RWPE2 (cell line): ENCODE data around the gene HARBI1.

Experiments used
- ATAC-seq: fragments of 200-7000 bp; cut with Tn5 transposase; 3 replicates; pipeline ENCODE4 v1.9.1; 2021; ENCODE audit warnings: low read depth
- DNase-seq: peaks from one replicate; pipeline ENCODE4 v3.0.0-alpha.2; 2020; ENCODE audit warnings: low spot score
- H3K27ac ChIP-seq: fragments of 450-650 bp; 2 replicates; pipeline ENCODE4 v1.5.1; 2017; ENCODE audit warnings: mild to moderate bottlenecking; ENCODE audit not compliant: poor library complexity, severe bottlenecking
- H3K27me3 ChIP-seq: fragments of 250-450 bp; sonication (Bioruptor Pico); 2 replicates; pipeline ENCODE4 v1.5.1; 2021; ENCODE audit warnings: mild to moderate bottlenecking, moderate library complexity; ENCODE audit not compliant: insufficient read depth, poor library complexity, severe bottlenecking
- H3K36me3 ChIP-seq: fragments of 250-450 bp; sonication (Bioruptor Pico); 2 replicates; pipeline ENCODE4 v1.5.1; 2020; ENCODE audit warnings: low read depth, mild to moderate bottlenecking, moderate library complexity
- H3K4me1 ChIP-seq: fragments of 250-450 bp; sonication (Bioruptor Pico); 2 replicates; pipeline ENCODE4 v1.5.1; 2021; ENCODE audit warnings: mild to moderate bottlenecking, moderate library complexity; ENCODE audit not compliant: insufficient read depth, poor library complexity, severe bottlenecking
- H3K4me3 ChIP-seq: fragments of 250-450 bp; sonication (Bioruptor Pico); 2 replicates; pipeline ENCODE4 v1.5.1; 2021; ENCODE audit warnings: mild to moderate bottlenecking, moderate library complexity; ENCODE audit not compliant: severe bottlenecking
- H3K9me3 ChIP-seq: fragments of 250-450 bp; sonication (Bioruptor Pico); 2 replicates; pipeline ENCODE4 v1.5.1; 2021; ENCODE audit warnings: mild to moderate bottlenecking, moderate library complexity; ENCODE audit not compliant: severe bottlenecking
- TF ChIP-seq, protein P1 (sequence below): fragments of 450-650 bp; IDR thresholded peaks from one replicate; pipeline ENCODE4 v1.5.1; 2017; ENCODE audit warnings: mild to moderate bottlenecking, moderate library complexity; ENCODE audit not compliant: poor library complexity, severe bottlenecking

Gene HARBI1

GRCh38 chr11:46617972-46618314 is 916 bp upstream of the HARBI1 start:
- peaks cover 10% of the 10 kb centered on the region for H3K4me1 ChIP-seq
- H3K4me3 ChIP-seq = peak overlapping the region; percentile 92
- peak overlapping the region; percentile 63 for H3K27ac ChIP-seq
- peaks cover 25% of the 10 kb centered on the region for H3K36me3 ChIP-seq
- TF ChIP-seq, protein P1, sequence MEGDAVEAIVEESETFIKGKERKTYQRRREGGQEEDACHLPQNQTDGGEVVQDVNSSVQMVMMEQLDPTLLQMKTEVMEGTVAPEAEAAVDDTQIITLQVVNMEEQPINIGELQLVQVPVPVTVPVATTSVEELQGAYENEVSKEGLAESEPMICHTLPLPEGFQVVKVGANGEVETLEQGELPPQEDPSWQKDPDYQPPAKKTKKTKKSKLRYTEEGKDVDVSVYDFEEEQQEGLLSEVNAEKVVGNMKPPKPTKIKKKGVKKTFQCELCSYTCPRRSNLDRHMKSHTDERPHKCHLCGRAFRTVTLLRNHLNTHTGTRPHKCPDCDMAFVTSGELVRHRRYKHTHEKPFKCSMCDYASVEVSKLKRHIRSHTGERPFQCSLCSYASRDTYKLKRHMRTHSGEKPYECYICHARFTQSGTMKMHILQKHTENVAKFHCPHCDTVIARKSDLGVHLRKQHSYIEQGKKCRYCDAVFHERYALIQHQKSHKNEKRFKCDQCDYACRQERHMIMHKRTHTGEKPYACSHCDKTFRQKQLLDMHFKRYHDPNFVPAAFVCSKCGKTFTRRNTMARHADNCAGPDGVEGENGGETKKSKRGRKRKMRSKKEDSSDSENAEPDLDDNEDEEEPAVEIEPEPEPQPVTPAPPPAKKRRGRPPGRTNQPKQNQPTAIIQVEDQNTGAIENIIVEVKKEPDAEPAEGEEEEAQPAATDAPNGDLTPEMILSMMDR = peak; percentile 62
- DNase-seq (no peak), ATAC-seq (no peak; the same call in 2 of the 3 replicates)
- H3K27me3 ChIP-seq = no peaks in the 10 kb centered on the region
- no peaks in the 10 kb centered on the region for H3K9me3 ChIP-seq

GRCh38 chr11:46616551-46617133 is 385 bp downstream of the HARBI1 start:
- TF ChIP-seq, protein P1 = no peak
- Histone ChIP-seq H3K4me3 (peak overlapping the region; percentile 92), H3K36me3 (peaks cover 16% of the 10 kb centered on the region), H3K27ac (peak overlapping the region; percentile 63), H3K9me3 (no peaks in the 10 kb centered on the region), H3K27me3 (no peaks in the 10 kb centered on the region), H3K4me1 (peaks cover 10% of the 10 kb centered on the region)
- DNase-seq = no peak
- no peak; the same call in 2 of the 3 replicates for ATAC-seq

DNA sequence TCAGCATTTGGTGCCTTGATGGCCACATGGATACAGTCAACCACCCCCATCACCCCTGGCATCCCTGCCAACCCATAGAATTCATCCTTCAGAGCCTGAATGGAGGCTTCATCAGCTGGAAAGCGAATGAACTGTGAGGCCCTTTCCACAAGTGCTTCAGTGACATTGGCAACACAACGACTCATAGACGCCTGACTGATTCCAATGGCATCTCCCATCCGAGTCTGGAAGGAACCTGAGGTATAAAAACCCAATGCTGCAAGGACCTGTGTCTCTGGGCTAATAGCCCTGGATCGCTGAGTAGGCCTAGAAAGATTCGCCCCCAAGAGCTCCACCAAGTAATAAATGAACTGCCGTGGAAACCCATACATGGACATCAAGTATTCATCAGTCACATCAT is 1.3 kb downstream of the HARBI1 start:
- no peak for ATAC-seq
- Histone ChIP-seq H3K27ac (no peak overlapping the region), H3K4me3 (no peak overlapping the region)

DNA sequence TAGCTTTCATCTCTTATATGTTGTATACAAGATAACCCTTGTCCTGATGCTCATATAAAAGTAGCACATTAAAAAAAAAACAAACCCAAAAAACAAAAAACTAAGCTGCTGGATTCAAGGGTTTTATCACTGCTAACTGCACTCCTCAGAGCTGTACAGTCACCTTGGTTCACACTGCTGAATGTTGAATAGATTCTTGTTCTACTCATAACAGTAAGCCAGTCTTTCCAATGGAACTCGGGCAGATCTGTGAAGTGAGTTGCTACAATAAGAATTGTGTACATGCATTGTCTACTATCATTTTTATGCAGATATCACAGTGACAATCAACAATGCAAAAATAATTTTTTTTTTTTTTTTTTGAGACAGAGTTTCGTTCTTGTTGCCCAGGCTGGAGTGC is 4.7 kb downstream of the HARBI1 start:
- ATAC-seq = no peak
- TF ChIP-seq, protein P1 = no peak
- Histone ChIP-seq H3K4me3 (no peak overlapping the region), H3K27me3 (no peaks in the 10 kb centered on the region), H3K4me1 (peaks cover 7% of the 10 kb centered on the region), H3K36me3 (no peaks in the 10 kb centered on the region), H3K9me3 (no peaks in the 10 kb centered on the region), H3K27ac (no peak overlapping the region)
- DNase-seq = no peak

More for the DNA sequence above, 1.3 kb downstream of the HARBI1 start:
- TF ChIP-seq, protein P1 = no peak
- H3K9me3 ChIP-seq = no peaks in the 10 kb centered on the region
- peaks cover 7% of the 10 kb centered on the region for H3K36me3 ChIP-seq
- H3K4me1 ChIP-seq = peaks cover 10% of the 10 kb centered on the region
- no peak for DNase-seq
- H3K27me3 ChIP-seq = no peaks in the 10 kb centered on the region

- H3K9me3 ChIP-seq = no peaks in the 10 kb centered on the region
- no peak for DNase-seq
- no peak overlapping the region for H3K4me3 ChIP-seq
- peak; percentile 19; the same call in 1 of the 3 replicates for ATAC-seq
- no peaks in the 10 kb centered on the region for H3K27me3 ChIP-seq
- H3K27ac ChIP-seq = no peak overlapping the region
- TF ChIP-seq, protein P1 = no peak
- no peaks in the 10 kb centered on the region for H3K36me3 ChIP-seq
- peaks cover 7% of the 10 kb centered on the region for H3K4me1 ChIP-seq
Observed at GRCh38 chr11:46611526-46612304, 5.3 kb downstream of the HARBI1 start.
